Fibroblast of skin of left quadriceps (primary cell): ENCODE results near the gene UVRAG.

Experiments used
- DNase-seq, 2 experiments: peaks; one replicate each; pipeline ENCODE4 v3.0.0-alpha.2; 2013; ENCODE audit warnings: low read depth in 2 of 2

Gene UVRAG

GRCh38 chr11:75783416-75784084, 31.5 kb upstream of the UVRAG start:
- DNase-seq = no peak

DNA sequence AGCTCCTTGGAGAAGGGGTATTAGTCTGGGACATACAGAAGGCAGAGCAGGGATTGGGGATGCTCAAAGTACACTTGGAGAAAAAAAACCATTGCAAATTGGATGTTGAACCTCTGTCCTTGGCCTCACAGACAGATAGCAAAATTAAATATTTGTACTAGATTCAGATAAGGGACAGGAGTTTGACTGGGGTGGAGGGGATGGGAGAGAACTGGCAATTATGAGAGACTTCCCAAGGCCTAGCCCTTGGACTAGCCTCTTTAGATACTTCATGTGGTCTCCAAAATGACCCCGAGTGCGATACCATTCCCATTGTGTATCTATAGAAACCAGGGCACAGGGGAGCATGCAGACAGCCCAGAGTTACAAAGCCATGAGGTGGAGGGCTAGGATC, 30.9 kb upstream of the UVRAG start:
- no peak for DNase-seq

DNA sequence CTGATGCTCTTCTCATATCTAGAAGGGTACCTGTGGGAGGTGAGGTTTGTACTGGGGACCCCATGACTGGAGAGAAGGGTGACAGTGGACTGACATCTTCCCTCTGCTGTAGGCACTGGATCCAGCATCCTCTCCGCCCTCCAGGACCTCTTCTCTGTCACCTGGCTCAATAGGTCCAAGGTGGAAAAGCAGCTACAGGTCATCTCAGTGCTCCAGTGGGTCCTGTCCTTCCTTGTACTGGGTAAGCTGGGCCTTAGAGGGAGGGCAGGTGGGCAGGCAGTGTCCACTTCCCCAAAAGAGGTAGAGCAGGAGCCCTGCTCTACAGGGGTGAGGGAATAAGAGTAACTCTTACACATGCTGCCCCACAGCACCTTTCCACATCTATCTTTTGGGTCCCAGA, 30.5 kb upstream of the UVRAG start:
- DNase-seq = no peak

DNA sequence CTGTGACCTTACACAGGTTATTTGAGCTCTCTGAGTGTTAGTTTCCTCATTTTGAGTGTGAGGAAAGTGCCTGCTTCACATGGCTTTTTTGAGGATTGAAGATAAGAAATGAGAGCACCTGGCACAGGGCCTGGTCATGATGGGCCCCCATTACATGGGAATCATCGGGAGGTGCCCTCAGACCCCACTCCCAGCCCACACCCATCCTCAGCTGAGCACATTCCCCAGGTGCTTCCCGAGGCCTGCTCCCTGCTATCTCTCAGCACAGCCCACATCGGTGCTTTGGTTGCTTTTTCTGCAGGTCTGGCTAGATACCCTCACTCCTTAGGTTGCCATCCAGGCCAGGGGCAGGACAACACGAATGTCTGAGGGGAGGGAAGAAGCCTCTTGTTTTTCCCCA, 29.8 kb upstream of the UVRAG start:
- DNase-seq = no peak

DNA sequence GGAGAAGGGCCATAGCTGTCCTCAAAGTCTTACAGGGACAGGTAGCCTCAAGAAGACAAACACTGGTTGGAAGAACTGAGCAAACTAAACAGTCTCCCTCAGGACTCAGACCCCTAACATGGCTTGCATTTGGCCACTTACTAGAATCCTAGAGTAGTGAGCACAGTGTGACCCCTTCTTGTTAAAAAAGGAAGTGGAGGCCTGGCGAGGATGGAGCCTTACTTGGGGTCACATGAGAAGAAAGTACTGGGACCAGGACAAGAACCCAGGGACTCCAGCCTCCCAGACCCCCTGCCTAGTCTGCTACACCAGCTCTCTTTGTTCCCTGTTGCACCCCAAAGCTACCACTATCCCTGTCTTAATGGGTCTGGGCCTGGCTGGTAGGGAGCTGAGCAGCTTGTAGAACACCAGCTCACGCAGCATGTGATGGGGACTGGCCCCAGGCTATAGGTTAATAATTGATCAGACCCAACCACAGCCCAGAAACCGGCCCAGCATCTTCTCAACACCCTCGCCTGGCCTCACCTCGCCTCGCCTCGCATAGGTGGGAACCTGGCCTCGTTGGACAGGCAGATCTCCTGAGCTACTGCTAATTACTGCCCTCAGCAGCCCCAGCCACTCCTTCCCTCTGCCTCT, 28.8 kb upstream of the UVRAG start:
- DNase-seq = no peak

- DNase-seq = no peak
Observed at GRCh38 chr11:75789521-75789920, 25.5 kb upstream of the UVRAG start.

DNA sequence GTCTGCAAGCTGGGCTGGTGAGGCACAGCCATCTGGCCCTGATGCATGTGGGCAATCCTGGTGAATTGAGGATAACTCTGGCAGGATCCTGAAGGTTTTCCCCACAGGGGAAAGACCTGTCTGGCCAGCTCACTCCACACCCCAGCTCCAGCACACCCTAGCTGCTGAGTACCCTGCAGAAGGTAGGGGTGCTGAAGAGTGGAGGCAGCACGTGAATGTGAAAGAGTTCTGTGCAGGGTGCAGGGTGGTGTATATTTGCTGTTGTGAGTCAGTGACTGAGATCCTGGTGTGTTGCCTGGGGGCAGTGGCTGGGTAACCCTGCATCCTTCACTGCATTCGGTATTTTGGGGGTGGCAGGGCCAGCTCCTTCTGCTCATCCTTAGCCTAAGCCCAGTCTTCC, 24.0 kb upstream of the UVRAG start:
- DNase-seq = no peak

GRCh38 chr11:75792127-75792731, 22.8 kb upstream of the UVRAG start:
- no peak for DNase-seq

GRCh38 chr11:75792997-75793800, 21.8 kb upstream of the UVRAG start:
- no peak for DNase-seq

DNA sequence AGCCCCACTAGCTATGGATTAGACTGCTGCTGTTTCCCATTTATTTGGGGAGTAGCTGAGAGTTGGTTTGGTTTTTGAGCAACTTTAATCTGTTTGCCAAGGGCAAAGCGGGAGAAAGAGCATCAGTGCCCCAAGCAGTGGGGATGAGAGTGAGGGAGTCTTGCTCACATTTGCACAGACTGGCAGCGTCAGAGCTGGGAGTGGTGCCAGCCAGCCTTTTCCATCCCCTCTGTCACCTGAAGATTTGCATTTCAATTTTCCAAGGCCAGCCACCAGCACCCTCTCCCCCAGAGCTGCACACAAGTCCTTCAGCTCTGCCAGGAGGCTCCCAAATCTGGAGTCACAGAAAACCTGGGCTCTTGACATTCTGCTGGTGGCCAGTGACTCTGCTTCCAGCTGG, 21.0 kb upstream of the UVRAG start:
- DNase-seq = no peak

GRCh38 chr11:75795276-75796090, 19.5 kb upstream of the UVRAG start:
- no peak for DNase-seq

DNA sequence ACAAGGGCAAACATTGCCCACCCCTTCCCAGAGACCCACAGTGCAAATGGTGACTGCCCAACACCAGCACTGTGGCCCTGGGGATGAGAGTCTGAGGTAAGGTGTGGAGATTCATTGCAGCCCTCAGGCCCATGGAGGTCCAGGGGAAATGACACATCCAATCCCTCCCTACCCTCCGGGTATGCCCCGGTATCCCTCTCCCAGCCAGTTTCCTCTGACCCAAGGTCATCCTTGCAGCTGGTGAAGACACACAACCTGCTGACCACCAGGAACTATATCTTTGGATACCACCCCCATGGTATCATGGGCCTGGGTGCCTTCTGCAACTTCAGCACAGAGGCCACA, 18.9 kb upstream of the UVRAG start:
- DNase-seq = no peak

GRCh38 chr11:75797116-75797515, 17.9 kb upstream of the UVRAG start:
- no peak for DNase-seq

- DNase-seq = no peak
Observed at GRCh38 chr11:75797792-75798191, 17.2 kb upstream of the UVRAG start.

DNA sequence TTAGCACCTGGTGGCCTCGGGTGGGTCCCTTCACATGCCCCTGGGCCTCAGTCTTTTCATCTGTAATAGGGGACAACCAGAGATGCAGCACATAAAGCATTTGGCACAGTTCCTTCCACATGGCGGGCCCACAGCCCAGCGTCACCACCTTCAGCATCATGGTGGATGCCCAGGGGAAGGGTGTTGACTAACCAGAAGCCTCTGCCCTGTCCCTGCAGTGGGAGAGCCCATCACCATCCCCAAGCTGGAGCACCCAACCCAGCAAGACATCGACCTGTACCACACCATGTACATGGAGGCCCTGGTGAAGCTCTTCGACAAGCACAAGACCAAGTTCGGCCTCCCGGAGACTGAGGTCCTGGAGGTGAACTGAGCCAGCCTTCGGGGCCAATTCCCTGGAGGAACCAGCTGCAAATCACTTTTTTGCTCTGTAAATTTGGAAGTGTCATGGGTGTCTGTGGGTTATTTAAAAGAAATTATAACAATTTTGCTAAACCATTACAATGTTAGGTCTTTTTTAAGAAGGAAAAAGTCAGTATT, 14.8 kb upstream of the UVRAG start:
- DNase-seq = no peak

GRCh38 chr11:75800728-75801361, 14.2 kb upstream of the UVRAG start:
- no peak for DNase-seq

DNA sequence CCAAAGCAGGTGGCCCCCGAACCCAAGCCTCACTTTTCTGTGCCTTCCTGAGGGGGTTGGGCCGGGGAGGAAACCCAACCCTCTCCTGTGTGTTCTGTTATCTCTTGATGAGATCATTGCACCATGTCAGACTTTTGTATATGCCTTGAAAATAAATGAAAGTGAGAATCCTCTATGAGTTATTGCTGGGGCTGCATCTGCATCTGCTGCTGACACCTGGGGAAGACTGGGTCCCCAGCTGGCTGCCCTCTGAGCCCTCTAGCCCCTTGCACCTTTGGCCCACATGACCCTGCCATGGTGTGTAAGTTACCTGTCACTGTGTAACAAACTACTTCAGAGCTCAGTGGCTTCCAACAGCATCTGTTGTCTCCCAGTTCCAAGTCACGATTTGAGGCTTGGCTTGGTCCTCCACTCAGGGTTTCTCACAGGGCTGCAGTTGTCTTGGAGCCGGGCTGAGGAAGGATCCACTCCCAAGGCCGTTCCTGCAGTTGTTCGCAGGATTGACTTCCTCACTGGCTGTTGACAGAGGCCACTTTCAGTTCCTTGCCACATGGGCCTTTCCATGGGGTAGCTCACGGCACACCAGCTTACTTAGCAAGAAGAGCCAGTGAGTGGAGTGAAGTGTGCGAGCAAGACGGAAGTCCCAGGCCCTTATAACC, 13.5 kb upstream of the UVRAG start:
- DNase-seq = no peak

DNA sequence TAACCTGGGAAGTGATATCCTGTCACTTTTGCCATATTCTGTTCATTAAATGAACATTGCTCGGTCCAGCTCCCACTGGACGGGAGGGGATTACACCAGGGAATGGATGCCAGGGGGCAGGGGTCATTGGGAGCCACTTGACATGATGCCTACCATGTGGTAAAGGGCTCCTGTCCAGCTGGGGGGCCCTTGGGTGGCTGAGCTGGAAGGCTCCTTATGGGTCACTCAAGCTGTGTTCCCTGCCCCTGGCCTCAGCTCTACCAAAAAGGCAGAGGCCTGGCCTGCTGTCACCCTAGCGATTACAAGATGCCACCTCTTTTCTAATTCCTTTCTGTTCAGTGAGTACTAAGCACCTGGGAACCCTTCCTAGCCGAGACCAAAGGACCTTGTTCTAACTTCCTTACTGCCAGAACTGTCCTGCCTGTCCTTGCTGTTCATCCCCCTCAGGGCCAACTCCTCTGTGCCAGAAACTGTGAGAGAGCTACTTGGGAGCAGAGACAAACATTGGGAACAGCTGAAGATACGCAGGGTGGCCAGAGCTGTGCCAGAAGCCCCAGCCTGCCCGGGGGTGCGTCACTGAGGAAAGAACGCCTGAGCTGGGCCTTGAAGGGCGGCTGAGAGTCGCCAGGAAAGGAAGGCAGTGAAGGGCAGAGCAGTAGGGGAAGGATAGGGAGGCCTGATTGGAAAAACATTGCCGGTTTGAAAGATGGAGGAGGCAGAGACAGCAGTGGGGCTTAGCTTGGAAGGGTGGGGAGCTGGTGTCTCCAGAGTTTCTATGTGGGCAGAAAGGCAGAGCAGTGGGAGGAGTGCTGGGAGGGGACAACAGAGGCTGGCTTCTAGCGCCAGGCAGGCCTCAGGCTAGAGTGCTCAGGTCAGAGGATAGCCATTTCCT, 12.7 kb upstream of the UVRAG start:
- DNase-seq = no peak
